ENCODE measurements around the gene EIF4G3.

- TF ChIP-seq POLR2A (IDR thresholded peaks at IDR 0.05): no peak
- TF ChIP-seq, protein P1, sequence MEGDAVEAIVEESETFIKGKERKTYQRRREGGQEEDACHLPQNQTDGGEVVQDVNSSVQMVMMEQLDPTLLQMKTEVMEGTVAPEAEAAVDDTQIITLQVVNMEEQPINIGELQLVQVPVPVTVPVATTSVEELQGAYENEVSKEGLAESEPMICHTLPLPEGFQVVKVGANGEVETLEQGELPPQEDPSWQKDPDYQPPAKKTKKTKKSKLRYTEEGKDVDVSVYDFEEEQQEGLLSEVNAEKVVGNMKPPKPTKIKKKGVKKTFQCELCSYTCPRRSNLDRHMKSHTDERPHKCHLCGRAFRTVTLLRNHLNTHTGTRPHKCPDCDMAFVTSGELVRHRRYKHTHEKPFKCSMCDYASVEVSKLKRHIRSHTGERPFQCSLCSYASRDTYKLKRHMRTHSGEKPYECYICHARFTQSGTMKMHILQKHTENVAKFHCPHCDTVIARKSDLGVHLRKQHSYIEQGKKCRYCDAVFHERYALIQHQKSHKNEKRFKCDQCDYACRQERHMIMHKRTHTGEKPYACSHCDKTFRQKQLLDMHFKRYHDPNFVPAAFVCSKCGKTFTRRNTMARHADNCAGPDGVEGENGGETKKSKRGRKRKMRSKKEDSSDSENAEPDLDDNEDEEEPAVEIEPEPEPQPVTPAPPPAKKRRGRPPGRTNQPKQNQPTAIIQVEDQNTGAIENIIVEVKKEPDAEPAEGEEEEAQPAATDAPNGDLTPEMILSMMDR (IDR thresholded peaks at IDR 0.05): no peak
- TF ChIP-seq EP300 (IDR thresholded peaks at IDR 0.05): no peak
Measured at GRCh38 chr1:20847611-20848080, 329.1 kb downstream of the EIF4G3 start.
